Loucy (cell line): ENCODE results near the gene DUSP12.

Experiments
- CTCF ChIP-seq: fragments of 200-600 bp; sonication (generic); conservative IDR thresholded peaks from 2 replicates; pipeline ENCODE4 v1.5.1; 2014; ENCODE audit warnings: mild to moderate bottlenecking, antibody characterized with exemption, low read length
- EZH2phosphoT487 ChIP-seq: fragments of 200-600 bp; IDR thresholded peaks from 2 replicates; pipeline ENCODE4 v1.6.1; 2018; ENCODE audit warnings: antibody characterized with exemption, mild to moderate bottlenecking, moderate library complexity, borderline replicate concordance

GRCh38 chr1:161803181-161803580 is 53.6 kb downstream of the DUSP12 start:
- TF ChIP-seq CTCF = no peak
- no peak for TF ChIP-seq EZH2phosphoT487
